Measurements from ENCODE around the gene CEP112. TPM values are rescaled to one million over a fixed set of nuclear protein-coding genes. Genes with fewer than 3 reads are reported as not detected.

CEP112 gene
- total and polyA plus RNA-seq, 2 of the 4 experiments (the other 2 are of a cell fraction), result 2.5 to 5.6 TPM

DNA sequence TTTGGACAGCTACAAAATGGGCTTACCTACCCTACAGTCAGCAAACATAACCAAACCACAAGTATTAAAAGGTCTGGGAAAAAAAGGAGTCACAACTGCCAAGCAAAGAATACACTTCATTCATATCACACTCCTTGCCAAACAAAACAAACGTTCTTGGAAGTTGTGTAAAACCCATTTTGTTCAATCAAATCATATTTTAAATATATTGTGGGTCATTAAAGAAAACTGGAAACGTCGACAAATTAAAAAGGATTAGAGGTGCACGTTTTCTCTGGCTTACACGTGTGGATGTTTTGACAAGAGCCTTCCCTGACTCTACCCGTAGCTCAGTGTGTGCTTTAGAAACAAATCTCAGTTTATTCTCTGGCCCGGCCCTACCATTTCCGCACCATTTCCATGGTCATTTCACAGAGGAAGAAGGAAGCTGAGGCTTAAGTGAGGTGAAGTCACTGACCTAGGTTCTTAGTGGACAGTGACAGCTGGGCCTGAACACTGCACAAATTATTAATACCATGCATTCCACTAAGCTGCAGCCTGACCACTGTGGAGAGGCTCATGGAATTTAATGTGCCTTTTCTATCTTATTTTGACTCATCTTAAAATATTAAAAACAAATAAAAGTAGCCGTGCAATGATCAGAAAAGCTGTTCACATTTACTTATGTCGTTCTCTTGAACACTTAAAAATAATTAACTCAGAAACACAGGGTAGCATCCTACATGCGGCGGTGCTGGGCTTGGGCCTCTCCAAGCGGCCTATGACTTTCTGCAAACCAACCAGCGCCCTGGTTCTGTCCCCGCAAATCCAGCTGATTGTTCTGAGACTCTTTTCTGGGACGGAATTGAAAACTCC lies 968 bp downstream of the CEP112 start:
- Histone ChIP-seq H4K8ac (ENCODE audit: low read depth in 2 of 2, low read length in 2 of 2) (peak overlapping the region; percentile 39 to 49; a peak in 2 of 4 replicates), H4K91ac (ENCODE audit: insufficient read depth, low read depth, low read length) (peak overlapping the region; percentile 58), H3K4me1 (ENCODE audit: control insufficient read depth, insufficient read depth, low read length) (peaks cover 7% of the 10 kb centered on the region), H2BK120ac (ENCODE audit: low read depth, low read length) (0 out of 2 replicates have a peak overlapping the region, but pooled peaks have one; percentile 33), H3K9me1 (ENCODE audit: insufficient read depth, low read length) (no peaks in the 10 kb centered on the region), H2AK5ac (ENCODE audit: low read depth, low read length) (no peak overlapping the region), H3K27ac (ENCODE audit: insufficient read depth, low read length) (peak overlapping the region; percentile 51), H3K4ac (ENCODE audit: low read depth, low read length) (peak overlapping the region; percentile 56), H3K36me3 (ENCODE audit: control insufficient read depth, insufficient read depth, low read length) (no peaks in the 10 kb centered on the region), H2AK9ac (replicated peaks; ENCODE audit: low read depth, low read length, poor library complexity) (peak overlapping the region; percentile 83), H2AFZ (replicated peaks; ENCODE audit: low read length, poor library complexity) (peak overlapping the region; percentile 95), H4K20me1 (ENCODE audit: insufficient read depth, low read length) (no peaks in the 10 kb centered on the region; the same call in 1 of the 2 replicates), H4K5ac (ENCODE audit: low read depth, low read length) (peak overlapping the region; percentile 9; the same call in 1 of the 2 replicates), H3K79me1 (ENCODE audit: low read depth in 1 of 2, low read length in 2 of 2) (peaks cover 6 to 25% of the 10 kb centered on the region in 2 experiments), H3K9me3 (ENCODE audit: control insufficient read depth, insufficient read depth, low read length) (no peaks in the 10 kb centered on the region), H2BK20ac (ENCODE audit: low read depth, low read length) (no peak overlapping the region), H3K23ac (ENCODE audit: low read depth, low read length) (peak overlapping the region; percentile 70; the same call in 1 of the 2 replicates), H3K27me3 (ENCODE audit: control insufficient read depth, insufficient read depth, low read length) (no peaks in the 10 kb centered on the region), H3K14ac (replicated peaks; ENCODE audit: low read depth, low read length) (peak overlapping the region; percentile 60), H3K56ac (ENCODE audit: extremely low read depth, insufficient read depth, low read length) (peak overlapping the region; percentile 61; the same call in 1 of the 2 replicates), H2BK5ac (ENCODE audit: low read depth, low read length, poor library complexity, severe bottlenecking) (no peak overlapping the region), H3K4me2 (ENCODE audit: low read depth, low read length) (peak overlapping the region; percentile 83), H3K9ac (ENCODE audit: low read depth, low read length) (peak overlapping the region; percentile 76), H3K4me3 (ENCODE audit: insufficient read depth, low read depth, low read length) (peak overlapping the region; percentile 62), H2BK15ac (ENCODE audit: low read depth, low read length) (no peak overlapping the region), H3K18ac (ENCODE audit: low read depth, low read length) (no peak overlapping the region)
- peak; percentile 61 for ATAC-seq (ENCODE audit: low read depth)
- no TSS peak for BruUV-seq (replicated peaks)
- 60% methylated on average over 1 of the region's 16 CpGs; no CpG with 5 or more reads in 1 of the 2 experiments for WGBS, 2 experiments (ENCODE audit: extremely low coverage in 2 of 2, insufficient read length in 1 of 2)
- ChIA-PET CTCF (interaction anchor here (0.6 to 0.7 kb wide), 2 partner anchors 143 to 503 kb away, joined by 3 to 7 read pairs; no protein-coding TSS in a partner anchor), POLR2A (ENCODE audit: unreplicated experiment) (no interaction called here)
- dilution Hi-C loops (cut with HindIII; ENCODE audit: low sequenced_read_pairs, unreplicated experiment) (no loop called here), intact Hi-C loops (cut with micrococcal nuclease) (no loop called here), in situ Hi-C loops (cut with MboI; ENCODE audit: low sequenced_read_pairs) (loop anchor here (10.0 kb wide), 1 partner anchor 714 kb away; no protein-coding TSS in a partner anchor)
- DNase-seq, result peak; percentile 79
- TF ChIP-seq SMC3 (IDR thresholded peaks at IDR 0.05; ENCODE audit: low read depth, low read length) (no peak), RCOR1 (IDR thresholded peaks at IDR 0.05; ENCODE audit: insufficient replicate concordance, low read length) (no peak), MXI1 (IDR thresholded peaks at IDR 0.05; ENCODE audit: borderline replicate concordance, low read depth, low read length) (peak; percentile 31; the same call in 1 of the 2 replicates), MAZ (IDR thresholded peaks at IDR 0.05; ENCODE audit: borderline replicate concordance, low read depth, low read length) (no peak), FOS (IDR thresholded peaks at IDR 0.05; ENCODE audit: low read depth, low read length) (no peak), BHLHE40 (IDR thresholded peaks at IDR 0.05; ENCODE audit: low read depth, low read length) (peak; percentile 26; the same call in 1 of the 2 replicates), CTCF (conservative IDR thresholded peaks at IDR 0.05; ENCODE audit: low read depth, low read length) (no peak), MAFK (IDR thresholded peaks at IDR 0.05; ENCODE audit: low read depth, low read length) (0 out of 2 replicates have a peak, but pooled peaks have one; percentile 2), NFE2L2 (IDR thresholded peaks at IDR 0.05; ENCODE audit: low read depth, low read length) (no peak), RAD21 (IDR thresholded peaks at IDR 0.05; ENCODE audit: low read length) (no peak)
- TF ChIP-seq, protein P1, sequence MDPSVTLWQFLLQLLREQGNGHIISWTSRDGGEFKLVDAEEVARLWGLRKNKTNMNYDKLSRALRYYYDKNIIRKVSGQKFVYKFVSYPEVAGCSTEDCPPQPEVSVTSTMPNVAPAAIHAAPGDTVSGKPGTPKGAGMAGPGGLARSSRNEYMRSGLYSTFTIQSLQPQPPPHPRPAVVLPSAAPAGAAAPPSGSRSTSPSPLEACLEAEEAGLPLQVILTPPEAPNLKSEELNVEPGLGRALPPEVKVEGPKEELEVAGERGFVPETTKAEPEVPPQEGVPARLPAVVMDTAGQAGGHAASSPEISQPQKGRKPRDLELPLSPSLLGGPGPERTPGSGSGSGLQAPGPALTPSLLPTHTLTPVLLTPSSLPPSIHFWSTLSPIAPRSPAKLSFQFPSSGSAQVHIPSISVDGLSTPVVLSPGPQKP (IDR thresholded peaks at IDR 0.05; ENCODE audit: borderline replicate concordance, low read depth, low read length), result no peak
- TF ChIP-seq, protein P2, sequence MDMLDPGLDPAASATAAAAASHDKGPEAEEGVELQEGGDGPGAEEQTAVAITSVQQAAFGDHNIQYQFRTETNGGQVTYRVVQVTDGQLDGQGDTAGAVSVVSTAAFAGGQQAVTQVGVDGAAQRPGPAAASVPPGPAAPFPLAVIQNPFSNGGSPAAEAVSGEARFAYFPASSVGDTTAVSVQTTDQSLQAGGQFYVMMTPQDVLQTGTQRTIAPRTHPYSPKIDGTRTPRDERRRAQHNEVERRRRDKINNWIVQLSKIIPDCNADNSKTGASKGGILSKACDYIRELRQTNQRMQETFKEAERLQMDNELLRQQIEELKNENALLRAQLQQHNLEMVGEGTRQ (IDR thresholded peaks at IDR 0.05; ENCODE audit: low read depth, low read length), result no peak

All from IMR-90 (cell line).